Sigmoid colon (tissue), 4 donors: ENCODE results near the gene KCNQ1OT1.

Experiments
- CTCF ChIP-seq, 4 experiments: fragments of 450-650 bp in 3 of 4; fragments of 200-600 bp in 1 of 4; IDR thresholded peaks; one replicate each; pipeline ENCODE4 v1.5.1; 2016 to 2019; ENCODE audit warnings: antibody characterized with exemption in 4 of 4, mild to moderate bottlenecking in 3 of 4, moderate library complexity in 2 of 4
- EP300 ChIP-seq, 4 donors: sonication (generic); formaldehyde crosslinking; IDR thresholded peaks; one replicate each; pipeline ENCODE4 v1.6.1; 2017; ENCODE audit warnings: antibody characterized with exemption in 4 of 4
- POLR2A ChIP-seq, 2 donors: fragments of 450-650 bp; IDR thresholded peaks; one replicate each; pipeline ENCODE4 v1.6.1; 2016; ENCODE audit warnings: antibody characterized with exemption in 2 of 2, mild to moderate bottlenecking in 2 of 2, moderate library complexity in 2 of 2
- POLR2AphosphoS5 ChIP-seq, 4 donors: sonication (generic); formaldehyde crosslinking; IDR thresholded peaks; one replicate each; pipeline ENCODE4 v1.6.1; 2017; ENCODE audit warnings: antibody characterized with exemption in 4 of 4

- TF ChIP-seq POLR2AphosphoS5 (IDR thresholded peaks at IDR 0.05) (no peak), CTCF (IDR thresholded peaks at IDR 0.05) (no peak), POLR2A (IDR thresholded peaks at IDR 0.05) (no peak), EP300 (IDR thresholded peaks at IDR 0.05) (no peak)
Observed at GRCh38 chr11:2563213-2564007, 136.4 kb downstream of the KCNQ1OT1 start.
